SJSA1 (cell line): ENCODE data around the gene SDK1. TPM values are rescaled to one million over a fixed set of nuclear protein-coding genes. Genes with fewer than 3 reads are reported as not detected.

Experiments used
- DNase-seq, 2 experiments: peaks; one replicate each; pipeline ENCODE4 v3.0.0-alpha.2; 2015 to 2020; ENCODE audit warnings: low spot score in 2 of 2, low read depth in 1 of 2
- H3K27ac ChIP-seq: fragments of 250-450 bp; sonication (Bioruptor Pico); 2 replicates; pipeline ENCODE4 v1.5.1; 2020; ENCODE audit warnings: mild to moderate bottlenecking, moderate library complexity
- H3K27me3 ChIP-seq: fragments of 250-450 bp; sonication (Bioruptor Pico); replicated peaks from 2 replicates; pipeline ENCODE4 v1.5.1; 2020; ENCODE audit warnings: mild to moderate bottlenecking, moderate library complexity
- H3K36me3 ChIP-seq: fragments of 250-450 bp; sonication (Bioruptor Pico); 2 replicates; pipeline ENCODE4 v1.5.1; 2020; ENCODE audit warnings: mild to moderate bottlenecking
- H3K4me1 ChIP-seq: fragments of 250-450 bp; sonication (Bioruptor Pico); replicated peaks from 2 replicates; pipeline ENCODE4 v1.6.1; 2021; ENCODE audit warnings: mild to moderate bottlenecking
- H3K4me3 ChIP-seq: fragments of 250-450 bp; sonication (Bioruptor Pico); 2 replicates; pipeline ENCODE4 v1.5.1; 2020; ENCODE audit warnings: mild to moderate bottlenecking
- H3K9me3 ChIP-seq: fragments of 250-450 bp; sonication (Bioruptor Pico); replicated peaks from 2 replicates; pipeline ENCODE4 v1.5.1; 2020; ENCODE audit warnings: mild to moderate bottlenecking
- total RNA-seq: library from RNA; depleted of rRNA; stranded (reverse); fragments of >200 nt; shearing (Covaris generic); gene quantifications from 2 replicates; pipeline ENCODE4 v1.2.3, GENCODE V29; 2014

SDK1 gene
- total RNA-seq, 1 experiment from 2014 or later, result 8.7 TPM

GRCh38 chr7:3327099-3327498 lies 26.0 kb downstream of the SDK1 start:
- Histone ChIP-seq H3K9me3 (no peaks in the 10 kb centered on the region), H3K27me3 (no peaks in the 10 kb centered on the region), H3K4me3 (no peak overlapping the region), H3K4me1 (no peaks in the 10 kb centered on the region), H3K27ac (no peak overlapping the region), H3K36me3 (no peaks in the 10 kb centered on the region)
- no peak for DNase-seq

GRCh38 chr7:3327655-3328054 lies 26.6 kb downstream of the SDK1 start:
- no peak for DNase-seq
- Histone ChIP-seq H3K4me1 (no peaks in the 10 kb centered on the region), H3K4me3 (no peak overlapping the region), H3K9me3 (no peaks in the 10 kb centered on the region), H3K27ac (no peak overlapping the region), H3K27me3 (no peaks in the 10 kb centered on the region), H3K36me3 (no peaks in the 10 kb centered on the region)

DNA sequence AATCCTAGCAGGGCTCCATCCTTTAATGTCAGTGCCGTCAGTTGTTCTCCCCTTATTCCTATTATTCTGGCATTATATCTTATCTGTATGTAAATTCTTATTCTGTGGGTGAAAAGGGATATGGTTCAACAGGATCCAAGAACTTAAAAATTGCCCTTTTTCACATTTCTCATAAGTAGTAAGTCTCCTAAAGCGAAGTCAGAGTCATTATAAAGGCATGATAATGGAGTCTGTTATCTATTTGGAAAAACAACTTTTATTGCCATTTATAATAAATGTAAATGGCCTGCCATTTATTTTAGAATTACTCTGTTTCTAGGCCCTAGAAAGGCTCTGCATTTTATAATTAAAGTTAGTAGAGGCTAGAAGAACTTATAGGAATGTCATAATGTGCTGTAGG lies 31.3 kb downstream of the SDK1 start:
- Histone ChIP-seq H3K27ac (no peak overlapping the region), H3K4me1 (no peaks in the 10 kb centered on the region), H3K9me3 (no peaks in the 10 kb centered on the region), H3K4me3 (no peak overlapping the region), H3K36me3 (no peaks in the 10 kb centered on the region), H3K27me3 (no peaks in the 10 kb centered on the region)
- no peak for DNase-seq

- no peak for DNase-seq
- Histone ChIP-seq H3K4me3 (no peak overlapping the region), H3K4me1 (no peaks in the 10 kb centered on the region), H3K27ac (no peak overlapping the region), H3K27me3 (no peaks in the 10 kb centered on the region), H3K36me3 (no peaks in the 10 kb centered on the region), H3K9me3 (no peaks in the 10 kb centered on the region)
Observed at GRCh38 chr7:3333861-3334260, 32.8 kb downstream of the SDK1 start.

DNA sequence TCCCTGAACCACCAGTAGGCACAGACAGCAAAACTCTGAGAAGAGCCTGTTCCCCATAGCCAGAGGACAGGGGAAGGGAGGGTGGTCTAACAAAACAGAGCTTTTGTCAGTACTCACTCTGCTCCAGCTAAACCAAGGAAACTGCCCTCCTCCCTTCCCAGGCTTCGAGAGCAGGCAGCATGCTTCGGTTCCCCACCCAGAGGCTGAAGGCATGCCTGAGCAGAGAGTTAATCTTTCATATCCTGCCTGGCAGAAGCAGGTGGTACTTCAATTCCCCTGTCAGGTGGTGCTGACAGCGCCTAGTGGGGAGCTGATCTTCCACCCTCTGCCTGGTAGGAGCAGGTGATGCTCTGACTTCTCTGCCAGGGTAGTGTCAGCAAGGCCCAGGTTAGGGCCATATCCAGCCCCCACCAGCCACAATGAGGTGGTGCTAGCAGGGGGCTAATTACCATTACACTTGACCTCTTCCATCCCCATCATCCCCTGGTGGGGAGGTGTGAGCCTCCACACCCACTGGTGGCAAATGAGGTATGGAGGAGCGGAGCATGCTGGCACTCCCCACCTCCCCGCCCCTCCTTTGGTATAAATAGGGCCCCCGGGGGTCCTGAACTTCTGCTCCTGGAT lies 35.1 kb downstream of the SDK1 start:
- H3K27me3 ChIP-seq, result no peaks in the 10 kb centered on the region
- no peaks in the 10 kb centered on the region for H3K9me3 ChIP-seq
- no peaks in the 10 kb centered on the region for H3K4me1 ChIP-seq
- no peak overlapping the region for H3K4me3 ChIP-seq
- no peak for DNase-seq
- no peak overlapping the region for H3K27ac ChIP-seq
- no peaks in the 10 kb centered on the region for H3K36me3 ChIP-seq

DNA sequence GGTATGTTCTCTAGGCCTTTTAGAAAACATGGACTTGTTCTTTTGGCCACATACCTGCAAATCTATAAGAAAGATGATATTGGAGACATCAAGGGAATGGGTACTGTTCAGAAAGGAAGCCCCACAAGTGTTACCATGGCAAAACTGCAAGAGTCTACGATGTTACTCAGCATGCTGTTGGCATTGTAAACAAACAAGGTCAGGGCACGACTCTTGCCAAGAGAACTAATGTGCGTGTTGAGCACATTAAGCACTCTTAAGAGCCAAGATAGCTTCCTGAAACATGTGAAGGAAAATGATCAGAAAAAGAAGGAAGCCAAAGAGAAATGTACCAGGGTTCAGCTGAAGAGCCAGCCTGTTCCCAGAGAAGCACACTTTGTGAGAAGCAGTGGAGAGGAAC lies 37.1 kb downstream of the SDK1 start:
- Histone ChIP-seq H3K9me3 (no peaks in the 10 kb centered on the region), H3K27me3 (no peaks in the 10 kb centered on the region), H3K36me3 (no peaks in the 10 kb centered on the region), H3K4me1 (no peaks in the 10 kb centered on the region), H3K27ac (no peak overlapping the region), H3K4me3 (no peak overlapping the region)
- no peak for DNase-seq

DNA sequence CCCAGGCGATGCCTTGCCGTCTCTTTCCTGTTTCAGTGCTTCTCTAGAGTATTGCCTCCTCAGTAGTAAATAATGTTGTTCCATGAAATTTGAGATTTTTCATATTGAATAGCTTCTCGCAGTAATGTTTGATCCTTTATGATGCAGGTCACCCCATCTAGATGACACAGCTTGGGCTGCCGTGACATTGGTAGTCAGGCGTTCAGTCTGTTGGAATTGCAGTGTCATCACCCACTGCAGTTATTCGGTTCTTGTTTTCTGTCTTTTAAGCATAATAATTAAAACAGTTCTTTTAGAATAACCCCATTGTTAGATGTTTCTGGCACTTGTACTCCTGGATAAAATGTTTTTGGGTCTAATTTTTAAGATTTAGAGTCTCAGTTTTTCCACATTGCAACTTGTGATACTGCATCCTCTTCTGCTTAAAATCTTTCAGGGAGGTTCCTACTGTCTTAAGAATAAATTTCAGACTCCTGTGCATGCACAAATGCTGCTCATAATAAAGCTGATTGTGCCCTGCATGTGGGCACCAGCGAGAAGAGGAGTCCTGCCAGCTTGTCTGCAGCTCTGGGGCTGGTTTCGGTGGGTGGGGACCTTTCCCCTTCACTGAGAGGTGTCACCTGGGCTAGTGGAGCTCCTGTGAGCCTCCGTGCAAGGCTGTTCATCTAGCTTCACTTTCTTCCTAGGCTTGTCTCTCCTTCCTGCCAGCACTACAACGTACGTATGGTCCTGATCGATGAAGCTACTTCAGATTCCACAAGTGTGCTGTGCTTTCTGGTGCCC lies 44.8 kb downstream of the SDK1 start:
- no peaks in the 10 kb centered on the region for H3K9me3 ChIP-seq
- H3K4me1 ChIP-seq, result no peaks in the 10 kb centered on the region
- H3K27me3 ChIP-seq, result no peaks in the 10 kb centered on the region; the same call in 1 of the 2 replicates
- H3K4me3 ChIP-seq, result no peak overlapping the region
- no peak for DNase-seq
- H3K36me3 ChIP-seq, result no peaks in the 10 kb centered on the region
- no peak overlapping the region for H3K27ac ChIP-seq

DNA sequence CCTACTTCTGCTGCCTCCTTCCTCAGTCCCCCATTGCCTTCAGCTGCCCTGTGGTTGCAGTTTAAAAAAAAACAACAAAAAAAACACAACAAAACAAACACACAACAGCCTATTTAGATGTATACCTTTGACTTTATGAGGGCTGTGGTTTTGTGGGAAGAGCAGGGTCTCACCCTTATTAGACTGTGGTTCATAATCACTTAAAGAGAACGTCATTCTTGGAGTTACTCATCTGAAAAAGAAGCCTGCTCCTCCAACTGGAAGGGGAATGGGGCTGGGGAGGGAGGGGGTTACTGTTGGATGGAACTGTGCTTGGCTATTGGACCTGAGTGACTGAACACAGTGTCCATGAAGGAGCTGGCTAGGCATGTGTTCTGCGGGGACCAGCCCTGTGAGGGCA lies 48.1 kb downstream of the SDK1 start:
- Histone ChIP-seq H3K36me3 (no peaks in the 10 kb centered on the region), H3K27ac (no peak overlapping the region), H3K9me3 (no peaks in the 10 kb centered on the region), H3K27me3 (peaks cover 7% of the 10 kb centered on the region), H3K4me1 (no peaks in the 10 kb centered on the region), H3K4me3 (no peak overlapping the region)
- DNase-seq, result no peak

DNA sequence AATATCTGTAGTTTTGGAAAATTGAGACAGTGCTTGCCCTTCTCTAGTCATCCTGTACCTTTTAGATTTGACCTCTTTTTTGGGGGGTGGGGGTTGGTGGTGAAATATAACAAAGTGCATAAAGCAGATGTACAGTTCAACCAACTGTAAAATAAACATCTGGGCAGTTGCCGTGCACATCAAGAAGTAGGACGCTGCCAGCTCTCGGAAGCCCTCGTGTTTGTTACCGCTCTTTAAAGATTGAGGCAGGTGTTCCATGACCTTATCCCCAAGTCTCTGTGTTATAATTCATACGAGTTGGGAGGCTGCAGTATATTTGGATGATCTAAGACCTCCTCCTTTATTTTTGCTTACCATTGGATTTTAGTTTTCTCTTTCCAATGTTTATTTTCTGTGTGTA lies 55.1 kb downstream of the SDK1 start:
- Histone ChIP-seq H3K27me3 (peaks cover 6% of the 10 kb centered on the region; the same call in 1 of the 2 replicates), H3K27ac (no peak overlapping the region), H3K4me3 (no peak overlapping the region), H3K36me3 (no peaks in the 10 kb centered on the region), H3K4me1 (no peaks in the 10 kb centered on the region), H3K9me3 (no peaks in the 10 kb centered on the region)
- DNase-seq, result no peak

DNA sequence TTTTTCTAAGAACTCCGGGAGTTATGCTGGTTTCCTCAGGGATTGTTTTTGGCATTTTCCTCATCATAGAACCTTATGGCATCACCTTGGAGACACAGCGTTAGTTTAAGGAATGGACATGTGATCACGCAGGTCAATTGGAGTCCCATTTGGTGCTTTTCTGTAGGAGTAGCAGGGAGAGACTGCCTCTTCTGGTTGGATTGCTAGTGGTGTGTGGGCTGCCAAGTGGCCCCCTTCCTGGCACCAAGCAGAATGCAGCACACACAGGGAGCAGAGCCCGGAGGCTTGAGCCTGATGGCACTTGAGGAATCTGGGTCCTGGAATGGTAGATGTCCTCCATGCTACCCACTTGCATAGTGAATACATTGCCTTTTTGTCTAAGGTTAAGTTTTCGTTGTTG lies 57.9 kb downstream of the SDK1 start:
- H3K4me3 ChIP-seq, result no peak overlapping the region
- no peak overlapping the region for H3K27ac ChIP-seq
- H3K4me1 ChIP-seq, result no peaks in the 10 kb centered on the region
- no peaks in the 10 kb centered on the region for H3K9me3 ChIP-seq
- DNase-seq, result no peak
- no peaks in the 10 kb centered on the region for H3K36me3 ChIP-seq
- H3K27me3 ChIP-seq, result no peaks in the 10 kb centered on the region

DNA sequence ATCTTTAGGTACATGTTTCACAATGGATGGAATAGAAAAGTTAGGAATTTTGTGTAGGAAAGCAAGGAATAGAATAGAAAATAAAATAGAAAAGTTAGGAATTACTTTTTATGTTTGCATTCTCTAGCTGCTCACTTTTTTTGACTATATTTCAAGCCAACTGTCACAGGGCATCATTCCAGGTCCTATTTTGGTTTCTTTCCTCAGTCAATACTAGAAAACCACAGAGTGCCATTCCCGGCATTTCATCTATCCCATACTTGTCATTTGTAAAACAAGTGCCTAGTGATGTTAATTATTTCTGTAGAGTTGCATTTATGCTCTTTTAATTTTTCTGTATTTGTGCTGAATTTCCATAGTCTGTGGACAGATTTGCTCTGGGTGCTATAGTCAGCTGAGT lies 66.2 kb downstream of the SDK1 start:
- no peak overlapping the region for H3K27ac ChIP-seq
- no peaks in the 10 kb centered on the region for H3K4me1 ChIP-seq
- H3K36me3 ChIP-seq, result no peaks in the 10 kb centered on the region
- no peak overlapping the region for H3K4me3 ChIP-seq
- no peaks in the 10 kb centered on the region; the same call in 1 of the 2 replicates for H3K27me3 ChIP-seq
- H3K9me3 ChIP-seq, result no peaks in the 10 kb centered on the region
- DNase-seq, result no peak

- Histone ChIP-seq H3K27ac (no peak overlapping the region), H3K27me3 (peaks cover 4% of the 10 kb centered on the region), H3K36me3 (no peaks in the 10 kb centered on the region), H3K4me3 (no peak overlapping the region), H3K9me3 (0 out of 2 replicates have a peak, but pooled peaks cover under 1% of the 10 kb centered on the region), H3K4me1 (no peaks in the 10 kb centered on the region)
- DNase-seq, result no peak
Observed at GRCh38 chr7:3370068-3370830, 69.2 kb downstream of the SDK1 start.

GRCh38 chr7:3370921-3371320 lies 69.9 kb downstream of the SDK1 start:
- peaks cover 4% of the 10 kb centered on the region for H3K27me3 ChIP-seq
- no peaks in the 10 kb centered on the region for H3K4me1 ChIP-seq
- no peaks in the 10 kb centered on the region for H3K36me3 ChIP-seq
- 0 out of 2 replicates have a peak, but pooled peaks cover 2% of the 10 kb centered on the region for H3K9me3 ChIP-seq
- no peak overlapping the region for H3K27ac ChIP-seq
- H3K4me3 ChIP-seq, result no peak overlapping the region
- no peak for DNase-seq

DNA sequence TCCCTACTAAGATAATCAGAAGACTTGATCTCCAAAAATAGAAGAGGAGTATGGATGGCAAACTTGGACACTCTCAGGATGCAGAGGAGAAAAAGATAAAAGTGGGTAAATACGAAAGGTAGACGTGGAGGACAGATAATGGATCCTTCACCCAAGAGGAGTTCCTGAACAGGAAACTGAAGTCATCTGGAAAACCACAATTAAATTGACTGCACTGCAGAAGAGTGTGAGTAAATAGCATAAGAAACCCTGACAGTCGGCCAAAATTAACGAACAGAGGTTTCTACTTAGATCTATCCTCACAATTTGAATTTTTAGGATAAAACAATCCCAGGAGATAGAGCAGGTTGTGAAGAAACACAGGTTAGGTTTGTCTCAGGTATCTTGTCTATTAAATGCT lies 70.5 kb downstream of the SDK1 start:
- Histone ChIP-seq H3K27me3 (peaks cover 4% of the 10 kb centered on the region), H3K4me3 (no peak overlapping the region), H3K9me3 (0 out of 2 replicates have a peak, but pooled peaks cover 2% of the 10 kb centered on the region), H3K27ac (no peak overlapping the region), H3K36me3 (no peaks in the 10 kb centered on the region), H3K4me1 (no peaks in the 10 kb centered on the region)
- DNase-seq, result no peak
